ENCODE data around the gene TEF. TPM values are rescaled to one million over a fixed set of nuclear protein-coding genes. Genes with fewer than 3 reads are reported as not detected.
A peak's percentile ranks its signal among the peaks of the same experiment; 100 is the strongest.

TEF gene
- total and polyA plus RNA-seq, 4 donors: 5.7 to 16.2 (median 10.2) TPM

DNA sequence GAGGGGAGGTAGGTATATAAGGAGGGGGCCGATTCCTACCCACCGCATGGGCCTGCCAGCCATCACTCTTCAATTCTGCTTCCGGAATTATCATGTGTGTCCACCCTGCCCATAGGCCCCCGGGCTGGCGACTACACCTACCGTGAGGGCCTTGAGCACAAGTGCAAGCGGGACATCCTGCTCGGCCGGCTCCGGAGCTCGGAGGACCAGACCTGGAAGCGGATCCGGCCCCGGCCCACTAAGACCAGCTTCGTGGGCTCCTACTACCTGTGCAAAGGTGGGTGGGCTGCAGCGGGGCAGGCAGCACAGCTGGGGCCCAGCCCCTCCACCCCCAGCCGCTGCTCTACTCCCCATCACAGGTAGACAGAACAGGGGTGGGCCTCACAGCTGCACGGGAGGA lies 38.4 kb upstream of the TEF start:
- Histone ChIP-seq H3K4me3 (ENCODE audit: low read depth in 1 of 3, low read length in 3 of 3) (no peak overlapping the region), H3K27me3 (ENCODE audit: control insufficient read depth in 4 of 4, insufficient read depth in 4 of 4, low read length in 3 of 4) (no peaks in the 10 kb centered on the region), H3K9me3 (ENCODE audit: control insufficient read depth in 4 of 4, low read length in 3 of 4) (no peaks in the 10 kb centered on the region), H3K27ac (ENCODE audit: low read depth in 1 of 2, low read length in 2 of 2) (peak overlapping the region in 1 of 2 donors; percentile 77), H3K4me1 (ENCODE audit: control insufficient read depth in 4 of 4, insufficient read depth in 4 of 4, low read length in 3 of 4) (peaks cover 17 to 69% (median 55%) of the 10 kb centered on the region in 4 donors), H3K36me3 (ENCODE audit: control insufficient read depth in 4 of 4, insufficient read depth in 3 of 4, low read depth in 1 of 4, low read length in 3 of 4) (peaks cover 4 to 44% (median 17%) of the 10 kb centered on the region in 4 donors), H3K9ac (ENCODE audit: low read depth in 1 of 2, low read length in 2 of 2) (no peak overlapping the region)
- DNase-seq (ENCODE audit: low spot score): no peak
- TF ChIP-seq, protein P1, sequence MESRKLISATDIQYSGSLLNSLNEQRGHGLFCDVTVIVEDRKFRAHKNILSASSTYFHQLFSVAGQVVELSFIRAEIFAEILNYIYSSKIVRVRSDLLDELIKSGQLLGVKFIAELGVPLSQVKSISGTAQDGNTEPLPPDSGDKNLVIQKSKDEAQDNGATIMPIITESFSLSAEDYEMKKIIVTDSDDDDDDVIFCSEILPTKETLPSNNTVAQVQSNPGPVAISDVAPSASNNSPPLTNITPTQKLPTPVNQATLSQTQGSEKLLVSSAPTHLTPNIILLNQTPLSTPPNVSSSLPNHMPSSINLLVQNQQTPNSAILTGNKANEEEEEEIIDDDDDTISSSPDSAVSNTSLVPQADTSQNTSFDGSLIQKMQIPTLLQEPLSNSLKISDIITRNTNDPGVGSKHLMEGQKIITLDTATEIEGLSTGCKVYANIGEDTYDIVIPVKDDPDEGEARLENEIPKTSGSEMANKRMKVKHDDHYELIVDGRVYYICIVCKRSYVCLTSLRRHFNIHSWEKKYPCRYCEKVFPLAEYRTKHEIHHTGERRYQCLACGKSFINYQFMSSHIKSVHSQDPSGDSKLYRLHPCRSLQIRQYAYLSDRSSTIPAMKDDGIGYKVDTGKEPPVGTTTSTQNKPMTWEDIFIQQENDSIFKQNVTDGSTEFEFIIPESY (IDR thresholded peaks at IDR 0.05): no peak
- TF ChIP-seq JUND (IDR thresholded peaks at IDR 0.05): no peak
- TF ChIP-seq, protein P2, sequence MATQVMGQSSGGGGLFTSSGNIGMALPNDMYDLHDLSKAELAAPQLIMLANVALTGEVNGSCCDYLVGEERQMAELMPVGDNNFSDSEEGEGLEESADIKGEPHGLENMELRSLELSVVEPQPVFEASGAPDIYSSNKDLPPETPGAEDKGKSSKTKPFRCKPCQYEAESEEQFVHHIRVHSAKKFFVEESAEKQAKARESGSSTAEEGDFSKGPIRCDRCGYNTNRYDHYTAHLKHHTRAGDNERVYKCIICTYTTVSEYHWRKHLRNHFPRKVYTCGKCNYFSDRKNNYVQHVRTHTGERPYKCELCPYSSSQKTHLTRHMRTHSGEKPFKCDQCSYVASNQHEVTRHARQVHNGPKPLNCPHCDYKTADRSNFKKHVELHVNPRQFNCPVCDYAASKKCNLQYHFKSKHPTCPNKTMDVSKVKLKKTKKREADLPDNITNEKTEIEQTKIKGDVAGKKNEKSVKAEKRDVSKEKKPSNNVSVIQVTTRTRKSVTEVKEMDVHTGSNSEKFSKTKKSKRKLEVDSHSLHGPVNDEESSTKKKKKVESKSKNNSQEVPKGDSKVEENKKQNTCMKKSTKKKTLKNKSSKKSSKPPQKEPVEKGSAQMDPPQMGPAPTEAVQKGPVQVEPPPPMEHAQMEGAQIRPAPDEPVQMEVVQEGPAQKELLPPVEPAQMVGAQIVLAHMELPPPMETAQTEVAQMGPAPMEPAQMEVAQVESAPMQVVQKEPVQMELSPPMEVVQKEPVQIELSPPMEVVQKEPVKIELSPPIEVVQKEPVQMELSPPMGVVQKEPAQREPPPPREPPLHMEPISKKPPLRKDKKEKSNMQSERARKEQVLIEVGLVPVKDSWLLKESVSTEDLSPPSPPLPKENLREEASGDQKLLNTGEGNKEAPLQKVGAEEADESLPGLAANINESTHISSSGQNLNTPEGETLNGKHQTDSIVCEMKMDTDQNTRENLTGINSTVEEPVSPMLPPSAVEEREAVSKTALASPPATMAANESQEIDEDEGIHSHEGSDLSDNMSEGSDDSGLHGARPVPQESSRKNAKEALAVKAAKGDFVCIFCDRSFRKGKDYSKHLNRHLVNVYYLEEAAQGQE (IDR thresholded peaks at IDR 0.05): no peak
- no peak for TF ChIP-seq NR2F2 (IDR thresholded peaks at IDR 0.05)
- no peak for TF ChIP-seq YY1 (IDR thresholded peaks at IDR 0.05)
- no peak for TF ChIP-seq GABPA (IDR thresholded peaks at IDR 0.05 in 1 of 2, conservative IDR thresholded peaks at IDR 0.05 in 1 of 2)
- no peak for TF ChIP-seq HNF4A (conservative IDR thresholded peaks at IDR 0.05)
- TF ChIP-seq TAF1 (conservative IDR thresholded peaks at IDR 0.05): no peak
- no peak for TF ChIP-seq MAX (IDR thresholded peaks at IDR 0.05)
- no peak for TF ChIP-seq SP1 (IDR thresholded peaks at IDR 0.05)
- no peak for TF ChIP-seq RAD21 (IDR thresholded peaks at IDR 0.05)
- no peak for TF ChIP-seq EGR1 (IDR thresholded peaks at IDR 0.05; ENCODE audit: low read depth in 2 of 2)
- WGBS: 96% methylated on average over 18 of the region's 18 CpGs

DNA sequence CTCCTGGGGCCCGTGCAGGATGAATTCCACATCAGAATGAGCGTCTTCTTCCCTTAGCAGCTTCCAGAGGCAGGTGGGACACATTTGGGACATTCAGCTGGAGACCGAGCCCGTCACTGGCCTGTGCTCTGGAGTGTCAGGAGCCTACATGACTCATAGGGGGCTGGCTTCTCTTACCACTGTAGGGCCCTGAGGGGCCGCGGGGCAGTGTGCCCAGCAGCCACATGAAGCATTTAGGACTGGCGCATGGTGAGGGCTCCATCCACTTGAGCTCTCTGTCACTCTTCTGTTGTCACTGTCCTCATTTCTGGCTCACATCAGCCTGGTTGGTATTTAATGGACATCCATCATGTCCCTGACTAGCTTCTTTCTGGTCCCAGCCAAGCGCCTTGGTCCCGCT lies 38.0 kb upstream of the TEF start:
- no peaks in the 10 kb centered on the region for H3K27me3 ChIP-seq (ENCODE audit: control insufficient read depth in 4 of 4, insufficient read depth in 4 of 4, low read length in 3 of 4)
- peaks cover 8 to 44% (median 17%) of the 10 kb centered on the region in 4 donors for H3K36me3 ChIP-seq (ENCODE audit: control insufficient read depth in 4 of 4, insufficient read depth in 3 of 4, low read depth in 1 of 4, low read length in 3 of 4)
- no peak overlapping the region for H3K9ac ChIP-seq (ENCODE audit: low read depth in 1 of 2, low read length in 2 of 2)
- WGBS: 96% methylated on average over 9 of the region's 9 CpGs
- peaks cover 17 to 69% (median 58%) of the 10 kb centered on the region in 4 donors for H3K4me1 ChIP-seq (ENCODE audit: control insufficient read depth in 4 of 4, insufficient read depth in 4 of 4, low read length in 3 of 4)
- H3K4me3 ChIP-seq (ENCODE audit: low read depth in 1 of 3, low read length in 3 of 3): no peak overlapping the region
- no peak for DNase-seq (ENCODE audit: low spot score)
- H3K27ac ChIP-seq (ENCODE audit: low read depth in 1 of 2, low read length in 2 of 2): peak overlapping the region; percentile 49 to 77
- no peaks in the 10 kb centered on the region for H3K9me3 ChIP-seq (ENCODE audit: control insufficient read depth in 4 of 4, low read length in 3 of 4)
- TF ChIP-seq RXRA (IDR thresholded peaks at IDR 0.05) (no peak), SP1 (IDR thresholded peaks at IDR 0.05) (no peak), JUND (IDR thresholded peaks at IDR 0.05) (no peak), NR2F2 (IDR thresholded peaks at IDR 0.05) (no peak), RAD21 (IDR thresholded peaks at IDR 0.05) (no peak), HNF4A (conservative IDR thresholded peaks at IDR 0.05) (no peak), FOXA2 (IDR thresholded peaks at IDR 0.05) (no peak), MAX (IDR thresholded peaks at IDR 0.05) (no peak), FOXA1 (IDR thresholded peaks at IDR 0.05) (no peak), YY1 (IDR thresholded peaks at IDR 0.05) (no peak), GABPA (IDR thresholded peaks at IDR 0.05 in 1 of 2, conservative IDR thresholded peaks at IDR 0.05 in 1 of 2) (no peak), EGR1 (IDR thresholded peaks at IDR 0.05; ENCODE audit: low read depth in 2 of 2) (no peak)
- TF ChIP-seq, protein P3, sequence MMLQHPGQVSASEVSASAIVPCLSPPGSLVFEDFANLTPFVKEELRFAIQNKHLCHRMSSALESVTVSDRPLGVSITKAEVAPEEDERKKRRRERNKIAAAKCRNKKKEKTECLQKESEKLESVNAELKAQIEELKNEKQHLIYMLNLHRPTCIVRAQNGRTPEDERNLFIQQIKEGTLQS (IDR thresholded peaks at IDR 0.05): no peak
- TF ChIP-seq, protein P4, sequence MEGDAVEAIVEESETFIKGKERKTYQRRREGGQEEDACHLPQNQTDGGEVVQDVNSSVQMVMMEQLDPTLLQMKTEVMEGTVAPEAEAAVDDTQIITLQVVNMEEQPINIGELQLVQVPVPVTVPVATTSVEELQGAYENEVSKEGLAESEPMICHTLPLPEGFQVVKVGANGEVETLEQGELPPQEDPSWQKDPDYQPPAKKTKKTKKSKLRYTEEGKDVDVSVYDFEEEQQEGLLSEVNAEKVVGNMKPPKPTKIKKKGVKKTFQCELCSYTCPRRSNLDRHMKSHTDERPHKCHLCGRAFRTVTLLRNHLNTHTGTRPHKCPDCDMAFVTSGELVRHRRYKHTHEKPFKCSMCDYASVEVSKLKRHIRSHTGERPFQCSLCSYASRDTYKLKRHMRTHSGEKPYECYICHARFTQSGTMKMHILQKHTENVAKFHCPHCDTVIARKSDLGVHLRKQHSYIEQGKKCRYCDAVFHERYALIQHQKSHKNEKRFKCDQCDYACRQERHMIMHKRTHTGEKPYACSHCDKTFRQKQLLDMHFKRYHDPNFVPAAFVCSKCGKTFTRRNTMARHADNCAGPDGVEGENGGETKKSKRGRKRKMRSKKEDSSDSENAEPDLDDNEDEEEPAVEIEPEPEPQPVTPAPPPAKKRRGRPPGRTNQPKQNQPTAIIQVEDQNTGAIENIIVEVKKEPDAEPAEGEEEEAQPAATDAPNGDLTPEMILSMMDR (IDR thresholded peaks at IDR 0.05; ENCODE audit: low read depth, low read length, missing input control): no peak
- TF ChIP-seq, protein P1 (IDR thresholded peaks at IDR 0.05): no peak
- TF ChIP-seq, protein P2 (IDR thresholded peaks at IDR 0.05): no peak
